Retinal pigment epithelial cell (primary cell): ENCODE results near the gene NR4A3.
A peak's percentile ranks its signal among the peaks of the same experiment; 100 is the strongest.
"Not testable (repeated sequence)": the region's sequence is repeated elsewhere in the genome, so short reads cannot be mapped to it uniquely, and the experiment has no call there.

Source experiments
- DNase-seq: peaks from one replicate; pipeline ENCODE4 v3.0.0-alpha.2; 2010; ENCODE audit warnings: low read depth
- H3K4me3 ChIP-seq: 2 replicates; pipeline ENCODE4 v1.5.1; 2011; ENCODE audit warnings: mild to moderate bottlenecking, low read length, control low read depth, moderate library complexity
- CTCF ChIP-seq: conservative IDR thresholded peaks from 2 replicates; pipeline ENCODE4 v1.5.1; 2011; ENCODE audit warnings: low read depth, low read length, control low read depth, inconsistent platforms

Gene NR4A3

GRCh38 chr9:99821396-99822108, at the start of gene NR4A3:
Gene NR4A3 (plus strand): TSS chr9:99821885. CDS start chr9:99828043, 6,158 bp downstream.
- peak; percentile 93 for DNase-seq
- H3K4me3 ChIP-seq, result peak within 1 kb of the TSS; percentile 83
- no peak for TF ChIP-seq CTCF

GRCh38 chr9:99773468-99774138, 48.1 kb upstream of the NR4A3 start:
- no peak for TF ChIP-seq CTCF
- no peak overlapping the region for H3K4me3 ChIP-seq
- no peak for DNase-seq

GRCh38 chr9:99778308-99778707, 43.4 kb upstream of the NR4A3 start:
- H3K4me3 ChIP-seq, result no peak overlapping the region
- TF ChIP-seq CTCF, result no peak
- peak; percentile 30 for DNase-seq

GRCh38 chr9:99778836-99779235, 42.8 kb upstream of the NR4A3 start:
- no peak for TF ChIP-seq CTCF
- DNase-seq, result no peak
- H3K4me3 ChIP-seq, result no peak overlapping the region

GRCh38 chr9:99779277-99779676, 42.4 kb upstream of the NR4A3 start:
- DNase-seq, result no peak
- TF ChIP-seq CTCF, result no peak
- no peak overlapping the region for H3K4me3 ChIP-seq

- DNase-seq, result not testable (repeated sequence)
These were observed 39.3 kb upstream of the NR4A3 start for GRCh38 chr9:99782349-99782748.

GRCh38 chr9:99782962-99783718, 38.5 kb upstream of the NR4A3 start:
- TF ChIP-seq CTCF, result no peak
- peak; percentile 26 for DNase-seq
- no peak overlapping the region for H3K4me3 ChIP-seq

More at GRCh38 chr9:99782349-99782748, 39.3 kb upstream of the NR4A3 start:
- not testable (repeated sequence) for H3K4me3 ChIP-seq
